ENCODE measurements around the gene TRIM45. TPM values are rescaled to one million over a fixed set of nuclear protein-coding genes. Genes with fewer than 3 reads are reported as not detected.
"Not testable (repeated sequence)": the region's sequence is repeated elsewhere in the genome, so short reads cannot be mapped to it uniquely, and the experiment has no call there.

TRIM45 gene
- total RNA-seq, 1 donor from 2014 or later = 15.7 TPM

- Mint-ChIP-seq H3K4me1 (peaks cover 21% of the 10 kb centered on the region), H3K27me3 (ENCODE audit: insufficient read depth, low read depth) (no peaks in the 10 kb centered on the region), H3K36me3 (peaks cover 3% of the 10 kb centered on the region), H3K9me3 (no peaks in the 10 kb centered on the region), H3K4me3 (peak overlapping the region; percentile 44), H3K27ac (no peak overlapping the region)
- no peak for DNase-seq (ENCODE audit: low spot score)
- Histone ChIP-seq H2AFZ (replicated peaks) (no peak overlapping the region), H3K4me1 (peaks cover 15% of the 10 kb centered on the region), H3F3A (ENCODE audit: low read depth) (peaks cover 1% of the 10 kb centered on the region), H3K27me3 (no peaks in the 10 kb centered on the region), H4K20me1 (ENCODE audit: low read depth) (no peaks in the 10 kb centered on the region), H3K9me3 (ENCODE audit: low read depth) (no peaks in the 10 kb centered on the region), H3K27ac (no peak overlapping the region), H3K36me3 (no peaks in the 10 kb centered on the region), H3K4me3 (no peak overlapping the region), H3K9ac (no peak overlapping the region), H3K4me2 (no peak overlapping the region), H3K79me2 (ENCODE audit: low read depth) (peaks cover 16% of the 10 kb centered on the region)
- TF ChIP-seq EZH2 (IDR thresholded peaks at IDR 0.05) (no peak), CTCF (IDR thresholded peaks at IDR 0.05) (no peak), EZH2phosphoT487 (IDR thresholded peaks at IDR 0.05) (no peak)
These were observed 1.7 kb upstream of the TRIM45 start for GRCh38 chr1:117123274-117123673.

- peak; percentile 63 for DNase-seq (ENCODE audit: low spot score)
- Mint-ChIP-seq H3K27ac (peak overlapping the region; percentile 62), H3K4me3 (peak overlapping the region; percentile 91), H3K36me3 (peaks cover 11% of the 10 kb centered on the region), H3K4me1 (peaks cover 21% of the 10 kb centered on the region), H3K9me3 (no peaks in the 10 kb centered on the region), H3K27me3 (ENCODE audit: insufficient read depth, low read depth) (no peaks in the 10 kb centered on the region)
- H3K27me3 ChIP-seq = no peaks in the 10 kb centered on the region
- peaks cover 15% of the 10 kb centered on the region for H3K4me1 ChIP-seq
- peak overlapping the region; percentile 85 for H3K4me2 ChIP-seq
- H2AFZ ChIP-seq (replicated peaks) = peak overlapping the region; percentile 83
- TF ChIP-seq CTCF (IDR thresholded peaks at IDR 0.05) = no peak
- no peak for TF ChIP-seq EZH2 (IDR thresholded peaks at IDR 0.05)
- TF ChIP-seq EZH2phosphoT487 (IDR thresholded peaks at IDR 0.05) = no peak
- H3K9ac ChIP-seq = no peak overlapping the region
- no peak overlapping the region for H3K27ac ChIP-seq
- no peaks in the 10 kb centered on the region for H3K9me3 ChIP-seq (ENCODE audit: low read depth)
- peak overlapping the region; percentile 56 for H3K4me3 ChIP-seq
- H3K36me3 ChIP-seq = no peaks in the 10 kb centered on the region
- H3K79me2 ChIP-seq (ENCODE audit: low read depth) = peaks cover 16% of the 10 kb centered on the region
- no peaks in the 10 kb centered on the region for H3F3A ChIP-seq (ENCODE audit: low read depth)
- H4K20me1 ChIP-seq (ENCODE audit: low read depth) = no peaks in the 10 kb centered on the region
These were observed 929 bp upstream of the TRIM45 start for GRCh38 chr1:117122330-117123025.

GRCh38 chr1:117120774-117121588 lies 568 bp downstream of the TRIM45 start:
- Mint-ChIP-seq H3K9me3 (no peaks in the 10 kb centered on the region), H3K4me1 (peaks cover 24% of the 10 kb centered on the region), H3K27ac (peak overlapping the region; percentile 86), H3K4me3 (peak overlapping the region; percentile 91), H3K27me3 (ENCODE audit: insufficient read depth, low read depth) (no peaks in the 10 kb centered on the region), H3K36me3 (peaks cover 22% of the 10 kb centered on the region)
- DNase-seq (ENCODE audit: low spot score) = peak; percentile 23
- no peaks in the 10 kb centered on the region for H4K20me1 ChIP-seq (ENCODE audit: low read depth)
- TF ChIP-seq EZH2 (IDR thresholded peaks at IDR 0.05) (no peak), CTCF (IDR thresholded peaks at IDR 0.05) (no peak), EZH2phosphoT487 (IDR thresholded peaks at IDR 0.05) (no peak)
- peak overlapping the region; percentile 56 for H3K4me3 ChIP-seq
- H3K36me3 ChIP-seq = peaks cover 3% of the 10 kb centered on the region
- H3K9me3 ChIP-seq (ENCODE audit: low read depth) = no peaks in the 10 kb centered on the region
- H3K79me2 ChIP-seq (ENCODE audit: low read depth) = peaks cover 16% of the 10 kb centered on the region
- no peaks in the 10 kb centered on the region for H3K27me3 ChIP-seq
- H3K9ac ChIP-seq = peak overlapping the region; percentile 21
- H3K4me1 ChIP-seq = peaks cover 15% of the 10 kb centered on the region
- H3F3A ChIP-seq (ENCODE audit: low read depth) = no peaks in the 10 kb centered on the region
- peak overlapping the region; percentile 83 for H2AFZ ChIP-seq (replicated peaks)
- H3K4me2 ChIP-seq = peak overlapping the region; percentile 85
- H3K27ac ChIP-seq = peak overlapping the region; percentile 25

GRCh38 chr1:117119144-117119543 lies 2.4 kb downstream of the TRIM45 start:
- H3K9me3 ChIP-seq (ENCODE audit: low read depth); DNase-seq (ENCODE audit: low spot score); H4K20me1 ChIP-seq (ENCODE audit: low read depth); H3K27me3 ChIP-seq; H3K27ac Mint-ChIP-seq; H3K27me3 Mint-ChIP-seq (ENCODE audit: insufficient read depth, low read depth); H3K9me3 Mint-ChIP-seq; H3K4me3 ChIP-seq; H2AFZ ChIP-seq (replicated peaks); H3F3A ChIP-seq (ENCODE audit: low read depth); H3K27ac ChIP-seq; H3K4me2 ChIP-seq; H3K4me3 Mint-ChIP-seq; H3K9ac ChIP-seq: not testable (repeated sequence)
- Histone ChIP-seq H3K79me2 (ENCODE audit: low read depth) (peaks cover 16% of the 10 kb centered on the region), H3K36me3 (peaks cover 17% of the 10 kb centered on the region), H3K4me1 (peaks cover 15% of the 10 kb centered on the region)
- H3K4me1 Mint-ChIP-seq = peaks cover 24% of the 10 kb centered on the region
- H3K36me3 Mint-ChIP-seq = peaks cover 35% of the 10 kb centered on the region

Measured in neural progenitor cell (in vitro differentiated cells).